Measurements from ENCODE around the gene CGNL1. TPM values are rescaled to one million over a fixed set of nuclear protein-coding genes. Genes with fewer than 3 reads are reported as not detected.
A peak's percentile ranks its signal among the peaks of the same experiment; 100 is the strongest.

Gene CGNL1
- total RNA-seq, 1 experiment from 2014 or later, result 34.6 TPM

DNA sequence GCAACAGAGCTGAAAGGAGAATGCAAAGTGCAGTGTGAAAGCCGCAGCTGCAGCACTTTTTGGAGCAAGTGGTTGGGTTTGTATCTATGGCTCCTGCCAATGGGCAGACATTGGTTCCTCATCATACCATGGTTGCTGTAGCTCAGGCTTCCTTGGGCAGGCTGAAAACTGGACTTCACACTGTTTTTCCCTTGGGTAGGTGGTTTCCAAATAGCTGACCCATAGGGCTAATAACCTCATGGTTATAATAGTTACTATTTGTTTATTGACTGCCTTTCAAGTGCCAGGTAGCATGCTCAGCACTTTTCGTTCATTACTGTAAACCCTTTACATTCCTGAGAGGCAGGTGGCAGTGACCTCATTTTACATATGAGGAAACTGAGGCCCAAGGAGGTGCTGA is 4.5 kb downstream of the CGNL1 start:
- H3K79me2 ChIP-seq (ENCODE audit: insufficient read depth, low read length), result no peaks in the 10 kb centered on the region; the same call in 1 of the 2 replicates
- H3K23me2 ChIP-seq (ENCODE audit: insufficient read length, low read depth, low read length, poor library complexity, severe bottlenecking), result peaks cover 11% of the 10 kb centered on the region
- DNase-seq, result no peak
- no peak overlapping the region for H3K9ac ChIP-seq (ENCODE audit: extremely low read depth, insufficient read length, low read length)
- H3K27me3 ChIP-seq (ENCODE audit: insufficient read depth, low read length), result no peaks in the 10 kb centered on the region; the same call in 1 of the 2 replicates
- H3K4ac ChIP-seq (ENCODE audit: low read depth, low read length), result no peak overlapping the region
- H4K5ac ChIP-seq (ENCODE audit: insufficient read length, low read depth, low read length), result no peak overlapping the region
- no peak overlapping the region for H4K8ac ChIP-seq (replicated peaks; ENCODE audit: insufficient read length, low read depth, low read length)
- no peak overlapping the region for H2AK5ac ChIP-seq (ENCODE audit: insufficient read length, low read length)
- Mint-ChIP-seq H3K4me1 (peaks cover 65 to 71% of the 10 kb centered on the region in 2 experiments), H3K36me3 (ENCODE audit: insufficient read depth in 1 of 3, low read depth in 3 of 3) (peaks cover 0 to under 1% (median 0%) of the 10 kb centered on the region in 3 experiments; a peak in 2 of 7 replicates), H3K27ac (peak overlapping the region in 1 of 3 experiments; percentile 38; a peak in 1 of 7 replicates), H3K9me3 (no peaks in the 10 kb centered on the region), H3K27me3 (ENCODE audit: low read depth) (peaks cover 11% of the 10 kb centered on the region), H3K4me3 (no peak overlapping the region)
- H3K4me2 ChIP-seq (ENCODE audit: insufficient read depth, insufficient read length, low read length), result no peak overlapping the region
- no peak overlapping the region for H4K91ac ChIP-seq (ENCODE audit: insufficient read length, low read depth, low read length)
- no peak overlapping the region for H2BK15ac ChIP-seq (ENCODE audit: low read depth, low read length)
- H3T11ph ChIP-seq (ENCODE audit: low read length), result no peak overlapping the region
- H2BK120ac ChIP-seq (ENCODE audit: low read depth, low read length, poor library complexity, severe bottlenecking), result no peak overlapping the region
- H3K56ac ChIP-seq (ENCODE audit: insufficient read length, low read depth, low read length), result no peak overlapping the region
- no peaks in the 10 kb centered on the region for H4K20me1 ChIP-seq (ENCODE audit: control insufficient read depth, insufficient read depth, insufficient read length)
- no peaks in the 10 kb centered on the region for H3K9me3 ChIP-seq (ENCODE audit: control insufficient read depth, low read depth, low read length)
- no peak overlapping the region for H2BK20ac ChIP-seq (ENCODE audit: low read depth, low read length, poor library complexity, severe bottlenecking)
- no peak overlapping the region for H2BK12ac ChIP-seq (ENCODE audit: insufficient read length, low read depth, low read length)
- no peak overlapping the region for H3K18ac ChIP-seq (ENCODE audit: insufficient read length, low read depth, low read length)
- H2AFZ ChIP-seq (ENCODE audit: low read length), result no peak overlapping the region
- H3K4me1 ChIP-seq (ENCODE audit: insufficient read depth, low read length), result peaks cover 13% of the 10 kb centered on the region; the same call in 1 of the 2 replicates
- no peak overlapping the region for H3K27ac ChIP-seq (ENCODE audit: insufficient read length, low read depth, low read length)
- no peak overlapping the region for H2BK5ac ChIP-seq (ENCODE audit: insufficient read length, low read length)
- WGBS (ENCODE audit: extremely low coverage, insufficient read length, low lambda C conversion rate), result no CpG with 5 or more reads among the region's 2 CpGs
- no peak overlapping the region for H3K23ac ChIP-seq (ENCODE audit: insufficient read length, low read depth, low read length)
- no peak overlapping the region for H3K14ac ChIP-seq (ENCODE audit: insufficient read depth, low read length)
- no peaks in the 10 kb centered on the region for H3K79me1 ChIP-seq (ENCODE audit: insufficient read depth, low read depth, low read length, poor library complexity, severe bottlenecking)
- TF ChIP-seq, protein P1, sequence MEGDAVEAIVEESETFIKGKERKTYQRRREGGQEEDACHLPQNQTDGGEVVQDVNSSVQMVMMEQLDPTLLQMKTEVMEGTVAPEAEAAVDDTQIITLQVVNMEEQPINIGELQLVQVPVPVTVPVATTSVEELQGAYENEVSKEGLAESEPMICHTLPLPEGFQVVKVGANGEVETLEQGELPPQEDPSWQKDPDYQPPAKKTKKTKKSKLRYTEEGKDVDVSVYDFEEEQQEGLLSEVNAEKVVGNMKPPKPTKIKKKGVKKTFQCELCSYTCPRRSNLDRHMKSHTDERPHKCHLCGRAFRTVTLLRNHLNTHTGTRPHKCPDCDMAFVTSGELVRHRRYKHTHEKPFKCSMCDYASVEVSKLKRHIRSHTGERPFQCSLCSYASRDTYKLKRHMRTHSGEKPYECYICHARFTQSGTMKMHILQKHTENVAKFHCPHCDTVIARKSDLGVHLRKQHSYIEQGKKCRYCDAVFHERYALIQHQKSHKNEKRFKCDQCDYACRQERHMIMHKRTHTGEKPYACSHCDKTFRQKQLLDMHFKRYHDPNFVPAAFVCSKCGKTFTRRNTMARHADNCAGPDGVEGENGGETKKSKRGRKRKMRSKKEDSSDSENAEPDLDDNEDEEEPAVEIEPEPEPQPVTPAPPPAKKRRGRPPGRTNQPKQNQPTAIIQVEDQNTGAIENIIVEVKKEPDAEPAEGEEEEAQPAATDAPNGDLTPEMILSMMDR (conservative IDR thresholded peaks at IDR 0.05), result no peak
